HG02981 (cell line): ENCODE results near the gene RAPGEF3.

Experiments used
- ATAC-seq: cut with Tn5 transposase; IDR thresholded peaks from one replicate; pipeline ENCODE4 v1.9.1; 2021; ENCODE audit warnings: mild to moderate bottlenecking, moderate library complexity; ENCODE audit not compliant: unreplicated experiment

The RAPGEF3 gene

GRCh38 chr12:47725893-47726292 is 32.8 kb downstream of the RAPGEF3 start:
- ATAC-seq, result peak; percentile 77

DNA sequence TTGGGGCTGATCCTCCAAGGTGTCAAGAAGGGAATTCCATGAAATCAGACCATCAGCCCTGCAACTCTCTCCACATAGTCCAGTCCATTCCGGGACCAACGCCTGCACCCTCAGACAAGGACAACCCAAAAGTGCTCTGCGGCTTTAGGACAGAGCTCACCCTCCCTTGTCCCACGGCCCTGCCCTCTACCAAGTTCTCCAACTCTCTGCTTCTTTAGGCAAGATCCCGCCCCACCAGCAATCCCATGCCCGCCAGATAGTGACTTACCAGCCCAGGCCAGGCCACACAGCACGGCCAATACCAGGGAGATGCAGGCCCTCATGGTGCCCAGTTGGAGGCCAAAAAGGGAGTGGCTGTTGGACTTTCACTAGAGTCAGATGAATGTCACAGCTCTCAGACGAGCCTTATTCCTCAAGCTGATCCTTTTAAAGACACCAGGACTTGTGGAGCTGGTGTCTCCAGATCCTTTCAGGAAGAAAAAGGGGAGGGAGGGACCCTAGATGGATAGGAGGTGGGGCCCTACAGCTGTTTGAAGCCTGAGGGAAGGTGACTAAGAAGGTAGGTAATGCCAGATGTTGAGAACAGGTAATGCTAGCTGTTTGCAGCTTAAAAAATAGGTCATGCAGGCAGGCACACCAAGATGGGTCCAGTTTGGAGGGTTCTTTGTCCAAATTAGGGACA is 33.4 kb downstream of the RAPGEF3 start, which contains the start of gene ENDOU:
Gene ENDOU (minus strand): TSS at position 400 of the 682 bp plus-strand sequence. CDS start 77 bp downstream, at position 323.
- no peak for ATAC-seq

DNA sequence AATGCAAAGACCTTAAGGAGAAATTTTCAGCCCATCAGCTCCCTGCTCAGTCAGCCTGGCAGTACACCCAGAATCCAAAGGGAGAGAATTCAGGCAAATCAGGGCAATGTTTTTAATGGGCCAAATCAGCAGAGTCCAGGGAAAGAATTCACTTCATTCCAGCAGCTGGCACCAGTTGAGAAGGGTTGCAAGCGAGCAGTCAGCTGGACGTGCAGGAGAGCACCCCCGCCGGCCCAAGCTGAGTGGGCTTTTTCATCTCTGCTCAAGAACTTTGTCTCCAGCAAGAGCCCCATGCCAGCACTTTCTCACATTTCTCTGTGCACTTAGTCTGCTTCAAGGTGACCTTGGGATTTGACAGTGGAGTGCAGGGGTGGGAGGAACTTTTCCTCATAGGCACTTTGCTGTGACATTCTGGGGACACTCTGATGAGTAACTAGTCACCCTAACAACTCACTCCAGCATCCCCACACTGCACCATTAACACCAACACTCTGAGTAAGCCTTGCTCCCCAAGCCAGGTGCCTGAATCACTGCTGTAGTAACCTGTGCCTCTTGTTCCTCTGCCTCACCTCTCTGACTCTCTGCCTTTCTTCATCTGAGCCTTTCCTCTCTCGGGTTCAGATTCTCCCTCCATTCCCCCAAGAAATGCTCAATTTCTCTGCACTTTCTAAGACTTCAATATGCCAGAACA is 35.6 kb downstream of the RAPGEF3 start:
- no peak for ATAC-seq

DNA sequence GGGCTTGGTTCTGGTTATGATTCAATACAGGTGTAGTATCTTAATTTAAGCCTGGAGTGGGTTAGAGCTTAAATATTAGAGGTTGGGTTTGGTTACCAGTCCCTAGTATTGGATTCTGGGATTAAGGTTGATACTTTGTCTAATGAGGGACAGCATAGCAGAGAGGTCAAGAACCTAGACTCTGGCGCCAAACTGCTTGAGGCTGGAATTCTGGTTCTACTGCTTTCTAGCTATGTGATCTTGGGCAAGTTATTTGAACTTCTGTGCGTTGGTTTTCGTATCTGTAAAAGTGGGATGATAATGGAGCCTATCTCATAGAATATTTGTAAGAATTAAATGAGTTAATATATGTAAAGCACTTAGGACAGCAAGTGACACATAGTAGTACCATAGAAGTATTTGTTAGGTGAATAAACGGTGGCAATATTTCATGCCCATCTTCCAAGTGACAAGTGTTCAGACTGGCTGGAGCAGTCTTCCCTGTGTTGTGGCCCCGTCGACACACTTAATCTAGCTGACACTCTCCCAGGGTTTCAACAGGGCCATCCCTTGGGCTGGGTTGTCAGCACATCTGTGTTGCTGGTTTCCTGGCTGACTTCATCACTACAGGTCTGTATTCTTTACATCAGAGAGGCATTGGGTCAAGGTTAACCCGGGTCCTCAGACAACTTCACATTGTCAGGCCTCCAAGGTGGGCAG is 36.4 kb downstream of the RAPGEF3 start:
- no peak for ATAC-seq

- ATAC-seq, result no peak
Observed at GRCh38 chr12:47721431-47721973, 37.2 kb downstream of the RAPGEF3 start.

DNA sequence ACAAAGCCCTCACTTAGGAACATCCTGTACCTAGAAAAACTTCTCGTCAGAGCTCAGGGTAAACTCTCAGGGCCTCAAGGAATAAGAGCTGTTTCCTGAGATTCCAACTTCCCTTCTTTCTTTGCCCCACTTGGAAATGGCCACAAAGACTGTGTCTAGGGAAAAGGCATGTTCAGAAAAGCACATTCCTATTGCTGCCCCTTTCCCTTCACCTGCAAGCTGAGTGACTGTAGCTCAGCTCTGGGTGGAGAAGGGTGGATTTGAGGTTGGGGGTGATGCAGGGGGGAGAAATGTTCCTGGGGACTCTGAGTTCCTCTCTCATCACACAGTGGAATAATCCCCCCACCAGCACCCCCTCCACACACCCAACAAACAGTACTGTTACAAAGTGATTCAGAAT is 40.1 kb downstream of the RAPGEF3 start:
- ATAC-seq, result no peak

- peak; percentile 44 for ATAC-seq
Observed at GRCh38 chr12:47717443-47718193, 41.1 kb downstream of the RAPGEF3 start.

GRCh38 chr12:47717046-47717442 is 41.6 kb downstream of the RAPGEF3 start:
- no peak for ATAC-seq

- no peak for ATAC-seq
Observed at GRCh38 chr12:47715877-47716548, 42.7 kb downstream of the RAPGEF3 start.

DNA sequence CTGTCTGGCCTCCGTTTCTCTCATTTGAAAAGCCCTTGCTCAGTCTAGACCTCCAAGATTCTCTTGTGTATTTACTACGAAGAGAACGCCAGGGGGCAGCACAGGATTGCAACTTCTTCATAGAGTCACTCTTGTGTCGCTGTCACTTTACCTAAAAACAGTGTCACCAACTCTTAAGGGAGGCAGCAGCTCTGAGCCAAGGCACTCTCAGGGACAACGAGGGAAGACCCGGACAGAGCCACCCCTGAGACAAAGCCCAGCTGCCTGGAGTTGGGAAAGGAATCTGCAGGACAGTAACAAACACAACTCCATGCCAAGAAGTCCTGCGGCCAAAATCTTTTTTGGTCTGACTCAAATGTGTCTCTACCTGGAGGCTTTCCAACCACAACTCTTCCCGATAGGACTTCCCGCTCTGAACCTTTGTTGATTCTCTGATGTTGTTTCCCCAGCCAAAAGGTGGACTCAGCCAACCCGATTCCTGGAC is 43.2 kb downstream of the RAPGEF3 start:
- peak; percentile 65 for ATAC-seq

DNA sequence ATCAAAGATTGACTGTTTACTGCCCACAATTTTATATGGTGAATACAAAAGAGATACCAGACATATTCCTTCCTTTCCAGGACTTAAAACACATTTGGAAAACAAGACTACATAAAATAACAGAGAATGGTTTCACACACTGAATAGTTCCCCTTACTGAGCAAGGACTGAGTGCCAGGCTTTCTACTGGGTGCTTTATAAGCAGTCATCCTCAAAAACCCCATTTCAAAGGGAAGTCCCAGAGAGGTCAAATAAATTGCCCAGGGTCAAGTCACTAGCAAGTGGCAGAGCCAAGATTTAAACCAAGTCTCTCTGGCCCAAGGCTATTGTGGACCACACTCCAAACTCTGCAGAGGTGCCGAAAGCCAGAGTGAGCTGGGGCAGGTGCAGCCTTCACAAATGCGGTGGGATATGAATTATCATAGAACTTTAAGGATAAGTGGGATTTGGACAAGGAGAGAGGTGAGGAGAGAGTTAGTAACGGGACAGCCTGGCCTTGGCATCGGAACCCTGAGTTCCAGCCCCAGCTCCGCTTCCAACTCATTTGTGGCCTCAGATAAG is 43.8 kb downstream of the RAPGEF3 start:
- ATAC-seq, result peak; percentile 11

DNA sequence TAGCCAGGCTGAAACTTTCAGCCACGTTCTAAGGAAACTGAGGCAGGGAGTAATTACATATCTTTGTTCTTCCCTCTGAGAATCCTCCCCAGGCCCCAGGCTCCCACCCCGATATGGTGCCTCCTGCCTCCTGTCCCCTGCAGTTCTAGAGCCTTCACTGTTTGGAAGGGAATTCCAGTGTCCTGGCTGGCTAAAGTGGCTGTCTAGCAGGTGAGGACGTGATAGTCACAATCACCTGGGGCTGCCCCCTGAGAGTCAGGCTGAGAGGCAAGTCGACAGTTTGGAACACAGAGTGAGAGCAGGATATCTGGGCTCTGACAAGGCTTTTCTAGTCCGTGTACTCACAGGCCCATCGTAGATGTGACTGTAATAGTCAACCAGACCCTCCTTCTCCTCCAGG is 46.5 kb downstream of the RAPGEF3 start:
- no peak for ATAC-seq

- no peak for ATAC-seq
Observed at GRCh38 chr12:47711448-47711847, 47.2 kb downstream of the RAPGEF3 start.

DNA sequence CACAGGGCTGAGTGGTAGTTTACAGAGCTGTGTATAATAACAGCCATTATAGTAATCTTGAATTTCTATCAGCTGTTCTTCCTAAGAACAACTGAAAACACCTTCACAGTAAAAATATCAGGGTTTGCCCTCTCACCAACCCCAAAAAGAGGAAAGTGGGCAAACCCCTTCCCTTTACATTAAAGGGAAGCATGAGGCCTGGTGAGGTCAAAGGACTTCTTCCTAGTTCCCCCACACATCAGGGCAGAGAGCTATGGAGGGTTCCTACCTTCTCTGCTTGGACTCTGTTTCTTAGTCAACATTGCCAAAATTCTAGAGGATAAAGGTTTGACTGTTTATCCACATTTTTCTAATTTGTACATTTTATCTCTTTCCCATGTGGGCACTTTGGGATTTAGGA is 48.4 kb downstream of the RAPGEF3 start:
- ATAC-seq, result no peak

DNA sequence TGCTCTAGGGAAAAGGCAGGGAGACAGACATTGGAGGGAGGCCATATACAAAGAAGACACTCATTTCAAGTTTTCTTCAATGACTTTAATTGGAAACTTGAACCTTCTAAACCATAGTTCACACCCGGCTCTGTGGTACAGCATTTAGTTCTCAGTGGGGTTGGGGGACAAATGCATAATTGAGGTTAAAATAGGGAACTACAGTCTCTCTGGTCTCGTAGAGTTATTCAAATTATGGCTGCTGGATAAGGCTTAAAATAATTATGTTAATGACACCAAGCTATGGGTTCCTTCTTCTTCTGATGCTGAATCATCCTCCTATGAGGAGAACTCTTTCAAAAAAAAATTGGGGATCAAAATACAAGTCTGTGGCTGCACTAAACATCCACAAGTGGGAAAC is 49.0 kb downstream of the RAPGEF3 start:
- ATAC-seq, result no peak

DNA sequence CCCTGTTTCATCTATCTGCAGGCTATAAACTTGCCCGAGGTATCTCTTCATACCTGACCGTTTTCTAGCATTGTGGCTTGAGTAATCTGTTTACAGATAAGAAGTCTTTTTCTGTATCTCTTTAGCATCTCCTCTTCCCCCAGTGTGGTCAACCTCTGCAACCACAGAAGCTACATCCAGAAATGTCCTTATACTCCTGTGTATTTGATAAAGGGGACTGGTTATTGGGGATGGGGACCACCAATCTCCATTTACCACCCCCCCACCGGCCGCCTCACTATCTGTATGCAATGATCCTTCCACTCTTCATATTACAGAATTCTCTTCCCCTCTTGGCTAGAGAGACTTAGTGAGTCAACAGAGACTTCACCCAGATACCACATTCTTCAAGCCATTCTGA is 49.4 kb downstream of the RAPGEF3 start:
- no peak for ATAC-seq

DNA sequence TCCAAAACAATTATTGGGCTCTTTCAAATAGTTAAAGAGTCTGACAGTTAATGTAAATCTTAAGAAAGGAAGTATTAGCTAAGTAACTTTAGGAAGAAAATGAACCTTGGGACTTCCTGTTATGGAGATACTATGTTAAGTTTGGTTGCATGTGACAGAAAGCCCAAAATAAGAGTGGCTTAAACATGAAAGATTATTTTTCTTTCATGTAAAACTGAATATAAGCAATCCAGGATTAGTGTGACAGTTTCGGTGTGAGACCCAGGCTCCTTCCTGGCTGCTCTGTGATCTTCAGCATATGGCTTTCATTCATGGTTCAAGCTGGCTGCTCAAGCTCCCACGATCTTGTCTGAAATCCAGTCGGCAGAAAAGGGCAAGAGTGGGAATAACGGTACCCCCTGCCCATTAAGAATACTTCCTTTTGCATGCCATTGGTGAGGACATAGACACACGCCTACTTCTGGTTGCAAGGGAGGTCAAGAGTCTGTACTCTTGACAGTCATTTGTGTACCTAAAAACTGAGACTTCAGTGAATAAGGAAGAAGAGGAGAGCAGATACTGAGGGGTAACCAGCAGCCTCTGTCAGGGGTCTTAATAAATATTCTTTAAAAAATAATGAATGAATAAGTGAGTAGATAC is 50.7 kb downstream of the RAPGEF3 start:
- ATAC-seq, result no peak

DNA sequence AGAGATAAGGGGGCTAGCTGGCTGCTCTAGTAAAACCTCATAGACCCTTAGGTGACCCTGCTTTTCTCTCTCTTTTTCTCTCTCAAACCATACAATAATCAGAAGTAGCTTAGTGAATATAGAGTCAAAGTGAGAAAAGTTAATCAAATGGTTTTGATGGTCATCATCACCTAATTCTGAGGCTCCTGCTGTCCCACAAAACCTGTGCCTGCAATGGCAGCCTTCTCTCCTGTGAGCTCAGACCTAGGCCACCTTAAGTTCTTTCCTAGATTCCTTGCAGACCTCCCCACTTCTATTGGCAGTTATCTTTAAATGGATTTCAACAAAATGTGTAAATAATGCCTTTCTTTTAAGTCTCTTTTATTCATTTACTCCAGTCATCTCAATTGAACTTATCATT is 51.3 kb downstream of the RAPGEF3 start:
- ATAC-seq, result no peak
